IPS-11a (cell line): ENCODE measurements around the gene ZFP62.
"Not testable (repeated sequence)": the region's sequence is repeated elsewhere in the genome, so short reads cannot be mapped to it uniquely, and the experiment has no call there.

Source experiments
- H3K4me3 ChIP-seq: one replicate; pipeline ENCODE4 v1.5.1; 2013; ENCODE audit warnings: low read depth, low read length, control low read depth

Gene ZFP62

GRCh38 chr5:180831139-180832093, 29.7 kb downstream of the ZFP62 start:
- peak overlapping the region; percentile 63 for H3K4me3 ChIP-seq

GRCh38 chr5:180830253-180831138, 30.6 kb downstream of the ZFP62 start:
- H3K4me3 ChIP-seq: peak overlapping the region; percentile 63

- no peak overlapping the region for H3K4me3 ChIP-seq
These were observed 31.4 kb downstream of the ZFP62 start for GRCh38 chr5:180829726-180830125.

GRCh38 chr5:180828756-180829531, 32.1 kb downstream of the ZFP62 start:
- H3K4me3 ChIP-seq: not testable (repeated sequence)

GRCh38 chr5:180827374-180827773, 33.7 kb downstream of the ZFP62 start:
- H3K4me3 ChIP-seq: not testable (repeated sequence)

- H3K4me3 ChIP-seq: no peak overlapping the region
These were observed 35.1 kb downstream of the ZFP62 start for GRCh38 chr5:180825768-180826525.

GRCh38 chr5:180824630-180825476, 36.2 kb downstream of the ZFP62 start:
- no peak overlapping the region for H3K4me3 ChIP-seq

- H3K4me3 ChIP-seq: no peak overlapping the region
These were observed 37.0 kb downstream of the ZFP62 start for GRCh38 chr5:180823940-180824629.

- no peak overlapping the region for H3K4me3 ChIP-seq
These were observed 37.7 kb downstream of the ZFP62 start for GRCh38 chr5:180823346-180823745.

- H3K4me3 ChIP-seq: no peak overlapping the region
These were observed 39.5 kb downstream of the ZFP62 start for GRCh38 chr5:180821538-180821937.

- H3K4me3 ChIP-seq: no peak overlapping the region
These were observed 40.2 kb downstream of the ZFP62 start for GRCh38 chr5:180820788-180821321.

GRCh38 chr5:180818677-180819341, 42.3 kb downstream of the ZFP62 start:
- no peak overlapping the region for H3K4me3 ChIP-seq

- no peak overlapping the region for H3K4me3 ChIP-seq
These were observed 43.0 kb downstream of the ZFP62 start for GRCh38 chr5:180817893-180818674.

- no peak overlapping the region for H3K4me3 ChIP-seq
These were observed 44.2 kb downstream of the ZFP62 start for GRCh38 chr5:180816608-180817534.

- H3K4me3 ChIP-seq: no peak overlapping the region
These were observed 45.7 kb downstream of the ZFP62 start for GRCh38 chr5:180815293-180815917.

GRCh38 chr5:180813420-180813819, 47.7 kb downstream of the ZFP62 start:
- no peak overlapping the region for H3K4me3 ChIP-seq
